ENCODE data around the gene ZNF70. TPM values are rescaled to one million over a fixed set of nuclear protein-coding genes. Genes with fewer than 3 reads are reported as not detected.

Gene ZNF70
- total and polyA plus RNA-seq, 2 of the 13 experiments (the other 11 are each of a cell fraction or from before 2014, with no cell fraction given), result 0.62 to 3.6 TPM

DNA sequence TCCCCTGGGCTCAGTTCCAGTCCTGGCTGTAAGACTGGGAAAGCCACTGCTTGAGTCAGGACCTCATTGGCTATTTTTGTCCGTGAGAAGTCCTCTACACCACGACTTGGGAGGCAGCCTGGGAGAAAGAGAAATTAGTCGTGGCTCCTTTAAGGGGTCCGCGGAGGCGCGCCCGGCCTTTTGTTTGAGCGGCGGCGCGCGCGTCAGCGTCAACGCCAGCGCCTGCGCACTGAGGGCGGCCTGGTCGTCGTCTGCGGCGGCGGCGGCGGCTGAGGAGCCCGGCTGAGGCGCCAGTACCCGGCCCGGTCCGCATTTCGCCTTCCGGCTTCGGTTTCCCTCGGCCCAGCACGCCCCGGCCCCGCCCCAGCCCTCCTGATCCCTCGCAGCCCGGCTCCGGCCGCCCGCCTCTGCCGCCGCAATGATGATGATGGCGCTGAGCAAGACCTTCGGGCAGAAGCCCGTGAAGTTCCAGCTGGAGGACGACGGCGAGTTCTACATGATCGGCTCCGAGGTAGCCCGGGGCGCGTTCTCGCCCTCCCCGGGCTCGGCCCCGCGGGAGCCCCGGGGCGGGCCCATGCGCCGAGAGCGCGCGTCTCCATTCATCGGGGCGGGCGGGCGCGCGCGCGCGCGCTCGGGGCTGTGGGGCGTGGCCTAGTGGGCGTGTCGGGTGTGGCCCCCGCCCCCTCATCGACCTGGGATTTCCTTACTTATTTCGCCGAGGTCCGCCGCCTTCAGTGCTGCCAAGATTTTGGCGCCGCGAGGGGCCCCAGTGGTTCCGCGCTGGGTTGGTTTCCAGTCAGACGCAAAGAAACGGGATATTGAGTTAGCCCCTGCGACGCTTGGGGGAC, 36.1 kb upstream of the ZNF70 start, which contains the start of gene SMARCB1 (continued):
- TF ChIP-seq TAF15 (IDR thresholded peaks at IDR 0.05; ENCODE audit: low read depth, low read length, poor library complexity, severe bottlenecking), result peak; percentile 69
- TF ChIP-seq GZF1 (CRISPR knock-in tag; IDR thresholded peaks at IDR 0.05), result no peak
- TF ChIP-seq SMAD1 (CRISPR knock-in tag; IDR thresholded peaks at IDR 0.05; ENCODE audit: borderline replicate concordance, low read depth), result no peak
- no peak for TF ChIP-seq U2AF1 (optimal IDR thresholded peaks at IDR 0.05; ENCODE audit: low read depth, low read length)
- no peak for TF ChIP-seq ZZZ3 (CRISPR knock-in tag; IDR thresholded peaks at IDR 0.05; ENCODE audit: borderline replicate concordance)
- no peak for TF ChIP-seq ZNF205 (CRISPR knock-in tag; IDR thresholded peaks at IDR 0.05)
- 0 out of 2 replicates have a peak, but pooled peaks have one; percentile 6 for TF ChIP-seq GTF2F1 (IDR thresholded peaks at IDR 0.05; ENCODE audit: low read length)
- TF ChIP-seq, protein P1, sequence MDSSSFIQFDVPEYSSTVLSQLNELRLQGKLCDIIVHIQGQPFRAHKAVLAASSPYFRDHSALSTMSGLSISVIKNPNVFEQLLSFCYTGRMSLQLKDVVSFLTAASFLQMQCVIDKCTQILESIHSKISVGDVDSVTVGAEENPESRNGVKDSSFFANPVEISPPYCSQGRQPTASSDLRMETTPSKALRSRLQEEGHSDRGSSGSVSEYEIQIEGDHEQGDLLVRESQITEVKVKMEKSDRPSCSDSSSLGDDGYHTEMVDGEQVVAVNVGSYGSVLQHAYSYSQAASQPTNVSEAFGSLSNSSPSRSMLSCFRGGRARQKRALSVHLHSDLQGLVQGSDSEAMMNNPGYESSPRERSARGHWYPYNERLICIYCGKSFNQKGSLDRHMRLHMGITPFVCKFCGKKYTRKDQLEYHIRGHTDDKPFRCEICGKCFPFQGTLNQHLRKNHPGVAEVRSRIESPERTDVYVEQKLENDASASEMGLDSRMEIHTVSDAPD (CRISPR knock-in tag; IDR thresholded peaks at IDR 0.05), result no peak
- TF ChIP-seq, protein P2, sequence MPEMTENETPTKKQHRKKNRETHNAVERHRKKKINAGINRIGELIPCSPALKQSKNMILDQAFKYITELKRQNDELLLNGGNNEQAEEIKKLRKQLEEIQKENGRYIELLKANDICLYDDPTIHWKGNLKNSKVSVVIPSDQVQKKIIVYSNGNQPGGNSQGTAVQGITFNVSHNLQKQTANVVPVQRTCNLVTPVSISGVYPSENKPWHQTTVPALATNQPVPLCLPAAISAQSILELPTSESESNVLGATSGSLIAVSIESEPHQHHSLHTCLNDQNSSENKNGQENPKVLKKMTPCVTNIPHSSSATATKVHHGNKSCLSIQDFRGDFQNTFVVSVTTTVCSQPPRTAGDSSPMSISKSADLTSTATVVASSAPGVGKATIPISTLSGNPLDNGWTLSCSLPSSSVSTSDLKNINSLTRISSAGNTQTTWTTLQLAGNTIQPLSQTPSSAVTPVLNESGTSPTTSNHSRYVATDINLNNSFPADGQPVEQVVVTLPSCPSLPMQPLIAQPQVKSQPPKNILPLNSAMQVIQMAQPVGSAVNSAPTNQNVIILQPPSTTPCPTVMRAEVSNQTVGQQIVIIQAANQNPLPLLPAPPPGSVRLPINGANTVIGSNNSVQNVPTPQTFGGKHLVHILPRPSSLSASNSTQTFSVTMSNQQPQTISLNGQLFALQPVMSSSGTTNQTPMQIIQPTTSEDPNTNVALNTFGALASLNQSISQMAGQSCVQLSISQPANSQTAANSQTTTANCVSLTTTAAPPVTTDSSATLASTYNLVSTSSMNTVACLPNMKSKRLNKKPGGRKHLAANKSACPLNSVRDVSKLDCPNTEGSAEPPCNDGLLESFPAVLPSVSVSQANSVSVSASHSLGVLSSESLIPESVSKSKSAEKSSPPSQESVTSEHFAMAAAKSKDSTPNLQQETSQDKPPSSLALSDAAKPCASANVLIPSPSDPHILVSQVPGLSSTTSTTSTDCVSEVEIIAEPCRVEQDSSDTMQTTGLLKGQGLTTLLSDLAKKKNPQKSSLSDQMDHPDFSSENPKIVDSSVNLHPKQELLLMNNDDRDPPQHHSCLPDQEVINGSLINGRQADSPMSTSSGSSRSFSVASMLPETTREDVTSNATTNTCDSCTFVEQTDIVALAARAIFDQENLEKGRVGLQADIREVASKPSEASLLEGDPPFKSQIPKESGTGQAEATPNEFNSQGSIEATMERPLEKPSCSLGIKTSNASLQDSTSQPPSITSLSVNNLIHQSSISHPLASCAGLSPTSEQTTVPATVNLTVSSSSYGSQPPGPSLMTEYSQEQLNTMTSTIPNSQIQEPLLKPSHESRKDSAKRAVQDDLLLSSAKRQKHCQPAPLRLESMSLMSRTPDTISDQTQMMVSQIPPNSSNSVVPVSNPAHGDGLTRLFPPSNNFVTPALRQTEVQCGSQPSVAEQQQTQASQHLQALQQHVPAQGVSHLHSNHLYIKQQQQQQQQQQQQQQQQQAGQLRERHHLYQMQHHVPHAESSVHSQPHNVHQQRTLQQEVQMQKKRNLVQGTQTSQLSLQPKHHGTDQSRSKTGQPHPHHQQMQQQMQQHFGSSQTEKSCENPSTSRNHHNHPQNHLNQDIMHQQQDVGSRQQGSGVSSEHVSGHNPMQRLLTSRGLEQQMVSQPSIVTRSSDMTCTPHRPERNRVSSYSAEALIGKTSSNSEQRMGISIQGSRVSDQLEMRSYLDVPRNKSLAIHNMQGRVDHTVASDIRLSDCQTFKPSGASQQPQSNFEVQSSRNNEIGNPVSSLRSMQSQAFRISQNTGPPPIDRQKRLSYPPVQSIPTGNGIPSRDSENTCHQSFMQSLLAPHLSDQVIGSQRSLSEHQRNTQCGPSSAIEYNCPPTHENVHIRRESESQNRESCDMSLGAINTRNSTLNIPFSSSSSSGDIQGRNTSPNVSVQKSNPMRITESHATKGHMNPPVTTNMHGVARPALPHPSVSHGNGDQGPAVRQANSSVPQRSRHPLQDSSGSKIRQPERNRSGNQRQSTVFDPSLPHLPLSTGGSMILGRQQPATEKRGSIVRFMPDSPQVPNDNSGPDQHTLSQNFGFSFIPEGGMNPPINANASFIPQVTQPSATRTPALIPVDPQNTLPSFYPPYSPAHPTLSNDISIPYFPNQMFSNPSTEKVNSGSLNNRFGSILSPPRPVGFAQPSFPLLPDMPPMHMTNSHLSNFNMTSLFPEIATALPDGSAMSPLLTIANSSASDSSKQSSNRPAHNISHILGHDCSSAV (CRISPR knock-in tag; IDR thresholded peaks at IDR 0.05; ENCODE audit: borderline replicate concordance), result no peak
- TF ChIP-seq, protein P3, sequence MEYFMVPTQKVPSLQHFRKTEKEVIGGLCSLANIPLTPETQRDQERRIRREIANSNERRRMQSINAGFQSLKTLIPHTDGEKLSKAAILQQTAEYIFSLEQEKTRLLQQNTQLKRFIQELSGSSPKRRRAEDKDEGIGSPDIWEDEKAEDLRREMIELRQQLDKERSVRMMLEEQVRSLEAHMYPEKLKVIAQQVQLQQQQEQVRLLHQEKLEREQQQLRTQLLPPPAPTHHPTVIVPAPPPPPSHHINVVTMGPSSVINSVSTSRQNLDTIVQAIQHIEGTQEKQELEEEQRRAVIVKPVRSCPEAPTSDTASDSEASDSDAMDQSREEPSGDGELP (IDR thresholded peaks at IDR 0.05; ENCODE audit: borderline replicate concordance, low read depth), result no peak
- no peak for TF ChIP-seq RBAK (CRISPR knock-in tag; IDR thresholded peaks at IDR 0.05)
- 0 out of 2 replicates have a peak, but pooled peaks have one; percentile 7 for TF ChIP-seq ESRRA (CRISPR knock-in tag; IDR thresholded peaks at IDR 0.05; ENCODE audit: low read depth)
- no peak for TF ChIP-seq NAIF1 (CRISPR knock-in tag; IDR thresholded peaks at IDR 0.05; ENCODE audit: borderline replicate concordance)
- TF ChIP-seq ZNF460 (CRISPR knock-in tag; IDR thresholded peaks at IDR 0.05; ENCODE audit: borderline replicate concordance), result no peak
- no peak for TF ChIP-seq ZNF678 (CRISPR knock-in tag; IDR thresholded peaks at IDR 0.05)
- no peak for TF ChIP-seq GATA4 (IDR thresholded peaks at IDR 0.05; ENCODE audit: borderline replicate concordance, low read depth)
- TF ChIP-seq ZSCAN29 (CRISPR knock-in tag; conservative IDR thresholded peaks at IDR 0.05), result peak; percentile 66; the same call in 1 of the 2 replicates
- no peak for TF ChIP-seq ZNF550 (CRISPR knock-in tag; IDR thresholded peaks at IDR 0.05; ENCODE audit: borderline replicate concordance)
